Gastrocnemius medialis (tissue), 4 donors: ENCODE data around the gene CYTH1. TPM values are rescaled to one million over a fixed set of nuclear protein-coding genes. Genes with fewer than 3 reads are reported as not detected.
A peak's percentile ranks its signal among the peaks of the same experiment; 100 is the strongest.

Experiments used
- ATAC-seq, 2 donors: fragments of 150-250 bp; one replicate each; pipeline ENCODE4 v1.9.1; 2016
- DNase-seq, 2 donors: peaks; one replicate each; pipeline ENCODE4 v3.0.0-alpha.2; 2019
- H3K27ac ChIP-seq, 4 donors: fragments of 200-600 bp; sonication (generic); 1 replicate in 1 of 4; 2 replicates in 3 of 4; pipeline ENCODE4 v1.5.1; 2016 to 2018; ENCODE audit warnings: mild to moderate bottlenecking in 2 of 4, moderate library complexity in 1 of 4
- H3K27me3 ChIP-seq, 3 donors: fragments of 200-600 bp; sonication (generic) in 2 of 3; 1 replicate in 1 of 3; 2 replicates in 2 of 3; pipeline versions ENCODE4 v1.5.1 to v1.6.0; 2016 to 2019; ENCODE audit warnings: mild to moderate bottlenecking in 1 of 3, moderate library complexity in 1 of 3
- H3K36me3 ChIP-seq, 2 donors: fragments of 200-600 bp; sonication (generic) in 1 of 2; one replicate each; pipeline ENCODE4 v1.5.1; 2017 to 2018
- H3K4me1 ChIP-seq, 2 donors: fragments of 200-600 bp; sonication (generic) in 1 of 2; one replicate each; pipeline ENCODE4 v1.5.1; 2016 to 2017; ENCODE audit warnings: mild to moderate bottlenecking in 2 of 2
- H3K4me3 ChIP-seq, 4 donors: fragments of 200-600 bp; sonication (generic) in 3 of 4; 1 replicate in 1 of 4; 2 replicates in 3 of 4; pipeline ENCODE4 v1.5.1; 2016 to 2019; ENCODE audit warnings: mild to moderate bottlenecking in 2 of 4
- H3K9me3 ChIP-seq, 3 donors: fragments of 200-600 bp; sonication (generic) in 2 of 3; 1 replicate in 1 of 3; 2 replicates in 2 of 3; pipeline ENCODE4 v1.5.1; 2016 to 2019
- CTCF ChIP-seq, 5 experiments: fragments of 450-650 bp in 3 of 5; fragments of 200-600 bp in 2 of 5; sonication (generic) in 2 of 5; IDR thresholded peaks in 4 of 5; conservative IDR thresholded peaks in 1 of 5; 1 replicate in 4 of 5; 2 replicates in 1 of 5; pipeline ENCODE4 v1.5.1; 2016 to 2019; ENCODE audit warnings: antibody characterized with exemption in 5 of 5, mild to moderate bottlenecking in 3 of 5, moderate library complexity in 3 of 5
- POLR2A ChIP-seq, 2 donors: fragments of 450-650 bp; IDR thresholded peaks; one replicate each; pipeline ENCODE4 v1.6.1; 2017; ENCODE audit warnings: antibody characterized with exemption in 2 of 2, mild to moderate bottlenecking in 2 of 2, moderate library complexity in 2 of 2
- in situ Hi-C, 4 donors: fragments of 200-750 bp; cut with MboI; loops; one replicate each; pipeline versions ENCODE4 v1.15.0 to v1.8.0; 2017; ENCODE audit warnings: low sequenced_read_pairs in 4 of 4
- intact Hi-C: fragments of 100-400 bp; cut with DNase I; formaldehyde crosslinking; loops from one replicate; pipeline ENCODE4 v1.15.1; 2023; ENCODE audit warnings: low total_unique reads
- total RNA-seq, 4 donors: library from RNA; depleted of rRNA; stranded (reverse); fragments of >200 nt; gene quantifications; one replicate each; pipeline versions ENCODE4 v1.1.0 to v1.2.3, GENCODE V29; 2016

The CYTH1 gene
- total RNA-seq, 4 donors from 2014 or later, result 24.7 to 43.7 (median 32.4) TPM

GRCh38 chr17:78784352-78784751, 2.3 kb upstream of the CYTH1 start:
- H3K4me3 ChIP-seq, result no peak overlapping the region
- peaks cover 28 to 36% of the 10 kb centered on the region in 2 donors for H3K4me1 ChIP-seq
- DNase-seq (no peak), ATAC-seq (no peak)
- H3K27me3 ChIP-seq, result no peaks in the 10 kb centered on the region
- in situ Hi-C loops, result no loop called here
- H3K36me3 ChIP-seq, result no peaks in the 10 kb centered on the region
- TF ChIP-seq POLR2A (IDR thresholded peaks at IDR 0.05) (no peak), CTCF (IDR thresholded peaks at IDR 0.05 in 4 of 5, conservative IDR thresholded peaks at IDR 0.05 in 1 of 5) (no peak)
- intact Hi-C loops, result loop anchor here (5.0 kb wide), 1 partner anchor 107 kb away; no protein-coding TSS in a partner anchor
- H3K9me3 ChIP-seq, result no peaks in the 10 kb centered on the region
- H3K27ac ChIP-seq, result peak overlapping the region; percentile 79 to 99 (median 98)

- in situ Hi-C loops, result no loop called here
Measured at GRCh38 chr17:78783711-78784324, 1.7 kb upstream of the CYTH1 start.

GRCh38 chr17:78781104-78781892, 775 bp downstream of the CYTH1 start:
- peak; percentile 16 to 24 for ATAC-seq
- H3K9me3 ChIP-seq, result no peaks in the 10 kb centered on the region
- peak overlapping the region; percentile 60 to 96 (median 90) for H3K4me3 ChIP-seq
- peak overlapping the region; percentile 82 to 99 (median 90) for H3K27ac ChIP-seq
- H3K36me3 ChIP-seq, result no peaks in the 10 kb centered on the region
- in situ Hi-C loops, result no loop called here
- DNase-seq, result peak in 1 of 2 donors; percentile 56
- TF ChIP-seq CTCF (IDR thresholded peaks at IDR 0.05 in 4 of 5, conservative IDR thresholded peaks at IDR 0.05 in 1 of 5), result no peak
- no peak for TF ChIP-seq POLR2A (IDR thresholded peaks at IDR 0.05)
- peaks cover 26 to 29% of the 10 kb centered on the region in 2 donors for H3K4me1 ChIP-seq
- no peaks in the 10 kb centered on the region for H3K27me3 ChIP-seq
- intact Hi-C loops, result loop anchor here (5.0 kb wide), 1 partner anchor 104 kb away; no protein-coding TSS in a partner anchor

More at GRCh38 chr17:78783711-78784324, 1.7 kb upstream of the CYTH1 start:
- no peak for TF ChIP-seq POLR2A (IDR thresholded peaks at IDR 0.05)
- TF ChIP-seq CTCF (IDR thresholded peaks at IDR 0.05 in 4 of 5, conservative IDR thresholded peaks at IDR 0.05 in 1 of 5), result no peak
- no peaks in the 10 kb centered on the region for H3K9me3 ChIP-seq
- ATAC-seq (no peak), DNase-seq (no peak)
- peak overlapping the region; percentile 79 to 99 (median 98) for H3K27ac ChIP-seq
- peaks cover 24 to 31% of the 10 kb centered on the region in 2 donors for H3K4me1 ChIP-seq
- no peaks in the 10 kb centered on the region for H3K27me3 ChIP-seq
- H3K36me3 ChIP-seq, result no peaks in the 10 kb centered on the region
- H3K4me3 ChIP-seq, result no peak overlapping the region
- intact Hi-C loops, result loop anchor here (5.0 kb wide), 1 partner anchor 107 kb away; no protein-coding TSS in a partner anchor

- in situ Hi-C loops (no loop called here), intact Hi-C loops (loop anchor here (5.0 kb wide), 1 partner anchor 103 kb away; no protein-coding TSS in a partner anchor)
- Histone ChIP-seq H3K27ac (peak overlapping the region; percentile 82 to 99 (median 90)), H3K4me3 (peak overlapping the region; percentile 60 to 96 (median 90)), H3K36me3 (no peaks in the 10 kb centered on the region), H3K27me3 (no peaks in the 10 kb centered on the region), H3K9me3 (no peaks in the 10 kb centered on the region), H3K4me1 (peaks cover 30 to 34% of the 10 kb centered on the region in 2 donors)
- DNase-seq (no peak), ATAC-seq (no peak)
- TF ChIP-seq CTCF (IDR thresholded peaks at IDR 0.05 in 4 of 5, conservative IDR thresholded peaks at IDR 0.05 in 1 of 5) (no peak), POLR2A (IDR thresholded peaks at IDR 0.05) (no peak)
Measured at GRCh38 chr17:78780335-78780734, 1.7 kb downstream of the CYTH1 start.
